Stimulated activated CD4-positive, alpha-beta T cell treated with anti-CD3 and anti-CD28 coated beads, Interleukin-4, amount 100 ng/mL, for 48 hours (primary cell): ENCODE measurements around the gene GK2.

ENCODE experiments used
- DNase-seq, 2 donors: peaks; one replicate each; pipeline ENCODE4 v3.0.0-alpha.2; 2020; ENCODE audit warnings: low read depth in 2 of 2

Gene GK2

DNA sequence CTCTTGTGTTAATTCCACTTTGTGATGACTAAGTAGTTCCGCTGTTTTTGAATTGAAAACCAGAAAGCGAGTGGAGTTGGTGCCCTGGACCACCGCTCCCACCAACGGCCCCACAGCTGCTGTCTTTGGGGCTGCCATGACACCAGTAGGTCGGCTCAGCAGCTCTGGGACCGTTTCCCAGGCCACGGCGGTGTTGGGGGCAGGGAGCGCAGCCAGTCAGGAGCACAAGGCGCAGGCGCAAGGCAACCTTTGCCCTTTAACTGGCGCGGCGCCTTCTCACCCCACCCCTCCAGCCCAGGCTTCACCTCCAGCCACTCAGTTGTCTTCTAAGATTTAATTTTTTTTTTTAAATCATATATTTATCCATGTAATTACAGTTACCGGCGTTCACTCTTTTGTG lies at the start of gene GK2:
Gene GK2 (minus strand): TSS at position 166 of the 400 bp plus-strand sequence. CDS start 28 bp downstream, at position 138.
- DNase-seq = no peak

DNA sequence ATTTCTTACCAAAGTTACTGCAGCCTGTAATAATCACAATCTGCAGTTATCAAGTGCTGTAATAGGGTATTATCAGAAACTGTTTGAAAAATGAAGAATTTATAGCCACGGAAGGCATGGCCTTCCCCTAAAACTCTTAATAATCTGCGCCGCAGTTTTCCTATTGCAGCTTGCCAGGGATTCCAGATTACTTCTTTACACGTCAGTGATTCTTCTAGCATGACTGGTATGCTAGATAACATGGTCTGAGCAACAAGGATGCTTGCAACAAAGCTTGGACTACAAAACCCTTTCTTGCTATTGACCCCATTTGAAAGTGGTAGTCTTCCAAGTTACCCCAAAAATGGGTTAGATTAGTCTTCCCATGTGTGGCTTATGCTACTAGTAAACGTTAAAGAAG lies 47.2 kb upstream of the GK2 start:
- no peak for DNase-seq

DNA sequence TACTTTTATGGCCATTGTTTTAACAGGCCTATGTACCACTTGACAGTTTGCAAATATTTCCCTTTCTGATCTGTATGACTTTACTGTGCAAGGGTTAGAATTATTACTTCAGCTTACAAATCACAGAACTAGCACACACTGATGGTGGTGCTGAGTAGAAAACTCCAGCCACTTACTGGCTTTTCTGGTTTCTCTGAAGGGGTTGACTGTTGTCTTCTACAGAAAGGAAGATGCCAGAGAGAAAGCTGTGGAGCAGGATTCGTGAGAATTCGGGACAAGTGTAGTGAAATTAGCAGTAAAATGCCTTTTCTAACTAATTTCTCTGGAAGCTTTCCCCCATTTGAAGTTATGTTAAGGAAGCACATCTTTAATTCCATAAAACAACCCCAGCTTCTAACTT lies 46.6 kb upstream of the GK2 start:
- DNase-seq = no peak

DNA sequence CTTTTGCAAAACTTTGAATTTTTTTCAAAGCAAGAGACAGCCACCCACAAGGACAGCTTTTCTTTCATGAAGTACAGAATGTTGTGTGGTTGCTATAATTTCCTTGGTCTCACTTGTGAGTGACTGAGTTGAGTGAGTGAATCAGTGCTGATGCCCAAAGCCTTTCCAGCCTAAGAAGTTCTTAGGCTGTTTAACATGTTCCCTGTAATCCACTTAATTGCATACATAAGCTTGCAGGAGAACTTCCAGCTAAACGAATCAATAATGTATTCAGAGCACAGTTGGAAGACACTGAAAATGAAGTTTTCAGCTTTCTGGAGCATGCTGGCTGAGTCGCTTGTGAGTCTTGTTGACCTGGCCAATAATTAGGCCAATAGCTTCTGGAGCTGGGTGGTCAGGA lies 42.0 kb upstream of the GK2 start:
- no peak for DNase-seq

DNA sequence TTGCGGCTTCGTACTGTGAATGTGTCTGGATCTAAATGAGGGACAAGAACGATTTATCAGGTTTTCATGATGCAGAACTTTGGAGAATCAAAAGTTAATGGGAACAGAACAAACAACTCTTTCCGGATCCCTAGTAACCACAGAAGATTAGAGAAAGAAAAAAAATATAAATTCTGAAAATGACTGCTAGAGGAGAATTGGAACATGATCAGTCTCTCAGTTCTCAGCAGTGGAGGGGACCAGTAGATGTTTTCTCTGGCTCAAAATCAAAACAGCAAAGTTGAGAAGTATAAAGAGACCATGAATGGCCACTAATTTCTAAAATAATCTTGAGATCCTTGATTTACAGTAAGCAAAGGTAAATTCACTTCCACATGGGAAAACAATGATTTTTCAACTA lies 38.1 kb upstream of the GK2 start:
- no peak for DNase-seq

DNA sequence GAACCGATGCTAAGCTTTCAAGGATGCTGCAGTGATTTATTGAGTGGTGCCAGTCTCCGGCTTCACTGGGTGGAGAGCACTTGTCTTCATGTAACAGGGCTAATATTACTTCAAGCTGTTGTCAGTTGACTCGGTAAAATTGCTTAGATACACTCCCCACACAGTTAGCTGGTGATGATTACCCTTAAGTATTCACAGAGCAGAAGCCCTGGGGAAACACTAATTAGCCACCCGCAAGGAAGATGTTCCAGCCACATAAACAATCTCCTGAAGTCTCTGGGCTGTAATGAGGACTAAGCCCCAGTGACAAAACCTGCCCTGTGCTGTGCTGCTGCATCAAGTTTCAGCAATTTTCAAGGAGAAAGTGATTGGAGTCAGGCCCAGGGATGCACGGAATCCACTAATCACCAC lies 37.3 kb upstream of the GK2 start:
- DNase-seq = no peak

DNA sequence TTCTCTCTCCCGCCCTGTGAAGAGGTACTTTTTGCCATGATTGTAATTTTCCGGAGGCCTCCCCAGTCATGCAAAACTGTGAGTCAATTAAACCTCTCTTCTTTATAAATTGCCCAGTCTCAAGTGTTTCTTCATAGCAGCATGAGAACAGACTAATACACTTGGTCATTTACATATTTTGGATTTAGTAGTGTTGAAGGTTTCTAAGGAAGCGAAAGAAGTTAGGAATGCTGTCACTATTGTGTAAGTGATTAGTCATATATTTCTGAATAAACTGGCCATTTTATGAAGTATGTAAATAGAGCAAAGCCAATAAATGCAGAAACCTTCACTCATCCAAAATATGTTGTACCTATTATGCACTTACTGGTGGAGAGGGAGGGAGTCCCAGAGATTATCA lies 34.4 kb upstream of the GK2 start:
- DNase-seq = no peak

DNA sequence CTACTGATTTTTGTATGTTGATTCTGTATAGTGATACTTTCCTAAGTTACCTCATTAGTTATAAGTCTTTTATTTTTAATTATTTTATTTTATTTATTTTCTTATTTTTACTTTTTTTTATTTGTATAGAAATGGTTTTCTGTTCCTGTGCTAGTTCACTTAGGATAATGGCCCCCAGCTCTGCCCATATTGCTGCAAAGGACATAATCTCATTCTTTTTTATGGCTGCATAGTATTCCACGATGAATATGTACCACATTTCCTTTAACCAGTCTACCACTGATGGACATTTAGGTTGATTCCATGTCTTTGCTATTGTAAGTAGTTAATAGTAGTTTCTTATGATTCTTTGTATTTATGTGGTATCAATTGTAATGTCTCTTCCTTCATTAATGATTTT lies 31.5 kb upstream of the GK2 start:
- DNase-seq = no peak

DNA sequence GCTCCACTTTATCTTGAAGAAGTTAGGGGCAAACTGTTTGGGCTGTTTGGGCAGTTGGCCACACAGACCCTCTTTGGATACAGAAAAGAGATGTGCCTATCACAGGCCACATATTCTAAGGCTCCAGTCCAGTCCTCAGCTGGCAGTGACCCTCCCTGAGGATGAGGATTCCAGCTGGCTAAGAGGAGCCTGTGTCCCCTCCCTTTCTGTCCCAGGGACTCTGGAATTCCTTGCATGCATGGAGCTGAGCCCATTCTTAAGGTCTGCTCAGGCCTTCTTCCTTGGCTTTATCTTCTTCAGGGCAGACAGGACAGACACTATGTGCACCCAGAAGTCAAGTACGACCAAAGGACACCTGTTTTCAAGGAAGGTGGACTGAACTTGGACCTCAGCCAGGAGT lies 23.8 kb upstream of the GK2 start:
- DNase-seq = no peak

DNA sequence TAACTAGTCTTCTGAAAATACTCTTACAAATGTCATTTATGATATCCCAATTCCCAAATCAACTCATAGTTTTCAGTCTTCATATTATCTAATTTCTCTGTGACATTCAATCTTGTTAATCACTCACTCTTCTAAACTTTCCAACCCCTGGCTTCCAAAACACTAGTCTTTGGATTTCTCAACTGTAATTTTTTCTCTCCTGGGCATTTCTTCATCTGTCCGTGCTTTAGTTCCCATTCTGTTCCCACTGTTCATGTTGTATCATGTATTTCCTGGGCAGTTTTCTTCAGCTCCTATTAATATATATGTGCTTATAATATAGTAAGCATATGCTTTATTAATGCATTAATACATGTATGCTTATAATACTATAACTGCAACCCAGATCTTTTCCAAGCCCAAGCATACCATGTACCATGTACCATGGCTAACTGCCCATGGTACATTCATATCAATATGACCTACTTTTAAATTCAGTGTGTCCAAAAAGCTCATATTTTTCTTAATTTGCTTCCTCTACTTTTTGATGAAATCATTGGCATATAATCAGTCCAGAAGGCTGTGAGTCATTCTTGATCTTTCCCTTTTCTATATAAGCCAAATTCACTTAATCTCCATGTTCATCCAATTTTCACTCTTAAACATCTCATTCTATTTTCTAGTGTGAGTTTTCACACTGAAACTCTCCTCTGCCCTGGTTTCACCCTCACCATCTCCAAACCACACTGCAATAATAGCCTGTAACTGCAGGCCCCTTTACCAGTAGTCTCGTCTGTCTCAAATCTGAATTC lies 21.3 kb upstream of the GK2 start:
- no peak for DNase-seq

DNA sequence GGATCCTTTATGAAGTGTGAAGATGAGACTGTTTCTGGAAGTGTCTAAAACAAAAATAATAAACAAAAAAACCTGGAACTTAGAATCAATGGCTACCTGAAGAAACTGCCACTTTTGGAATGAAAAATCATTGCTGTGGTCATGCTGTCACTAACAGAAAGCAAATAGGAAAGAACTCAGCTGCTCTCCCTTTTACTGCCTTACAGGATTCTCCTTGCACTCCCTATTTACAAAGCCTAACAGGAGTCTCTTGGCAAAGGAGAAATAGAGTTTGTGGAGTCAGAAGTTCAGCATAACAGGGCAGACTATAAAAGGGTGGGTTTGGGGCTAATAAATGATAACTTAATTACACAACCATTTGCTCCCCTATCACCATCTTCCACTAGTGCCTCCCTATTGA lies 19.0 kb upstream of the GK2 start:
- no peak for DNase-seq

DNA sequence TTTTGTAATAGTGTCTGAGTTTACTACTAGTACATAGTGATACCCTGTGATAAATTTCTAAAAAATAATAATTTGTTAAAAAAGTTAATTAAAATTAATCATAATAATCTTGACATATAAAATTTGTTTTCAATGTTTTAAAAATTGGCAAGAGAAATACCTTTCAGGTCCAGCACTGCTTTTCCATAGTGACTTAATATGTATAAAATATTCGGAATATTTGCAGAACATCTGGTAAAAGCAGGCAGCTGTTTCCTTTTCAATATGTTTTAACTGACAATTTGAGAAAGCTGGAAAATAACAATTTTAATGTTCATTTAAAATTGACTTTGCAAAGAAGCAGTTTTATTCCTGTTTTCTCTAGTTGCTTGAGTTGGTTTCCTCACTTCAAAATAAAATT lies 17.6 kb upstream of the GK2 start:
- DNase-seq = no peak

DNA sequence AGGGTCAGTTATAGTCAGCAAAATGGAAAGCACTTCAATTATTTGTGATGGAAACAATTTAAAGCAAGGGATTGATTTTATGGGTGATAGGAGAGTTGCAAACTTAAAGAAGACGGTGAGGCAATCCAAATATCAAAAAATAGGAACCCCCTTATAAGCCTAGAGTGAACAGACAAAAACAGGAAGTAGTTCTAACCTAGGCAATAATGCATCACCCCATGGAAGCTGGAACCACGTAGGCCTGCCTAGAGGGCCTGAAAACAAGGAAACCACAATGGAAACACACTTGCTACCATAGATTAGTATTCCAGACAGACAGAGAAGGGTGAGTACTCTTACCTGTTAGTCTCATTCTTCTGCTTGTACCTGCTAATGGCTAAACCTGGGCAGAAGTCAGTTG lies 13.5 kb upstream of the GK2 start:
- no peak for DNase-seq

DNA sequence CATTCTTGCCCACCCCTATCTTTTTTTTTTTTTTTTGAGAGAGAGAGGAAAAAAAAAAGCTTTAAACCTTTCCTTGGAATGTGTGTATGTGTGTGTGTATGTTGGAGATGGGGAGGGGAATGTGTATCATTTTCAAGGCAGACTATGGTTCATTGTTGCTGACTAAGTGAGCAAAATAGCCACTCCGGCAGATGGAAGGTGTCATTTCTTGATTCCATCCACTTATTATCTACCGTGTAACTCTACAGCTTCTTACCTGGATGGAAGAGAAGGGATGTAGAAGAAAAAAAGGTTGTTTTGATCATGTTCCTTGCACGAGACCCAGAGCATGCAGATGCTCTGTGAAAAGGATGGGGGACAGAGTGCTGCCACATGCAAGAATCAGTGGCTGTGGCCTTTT lies 5.9 kb upstream of the GK2 start:
- no peak for DNase-seq

DNA sequence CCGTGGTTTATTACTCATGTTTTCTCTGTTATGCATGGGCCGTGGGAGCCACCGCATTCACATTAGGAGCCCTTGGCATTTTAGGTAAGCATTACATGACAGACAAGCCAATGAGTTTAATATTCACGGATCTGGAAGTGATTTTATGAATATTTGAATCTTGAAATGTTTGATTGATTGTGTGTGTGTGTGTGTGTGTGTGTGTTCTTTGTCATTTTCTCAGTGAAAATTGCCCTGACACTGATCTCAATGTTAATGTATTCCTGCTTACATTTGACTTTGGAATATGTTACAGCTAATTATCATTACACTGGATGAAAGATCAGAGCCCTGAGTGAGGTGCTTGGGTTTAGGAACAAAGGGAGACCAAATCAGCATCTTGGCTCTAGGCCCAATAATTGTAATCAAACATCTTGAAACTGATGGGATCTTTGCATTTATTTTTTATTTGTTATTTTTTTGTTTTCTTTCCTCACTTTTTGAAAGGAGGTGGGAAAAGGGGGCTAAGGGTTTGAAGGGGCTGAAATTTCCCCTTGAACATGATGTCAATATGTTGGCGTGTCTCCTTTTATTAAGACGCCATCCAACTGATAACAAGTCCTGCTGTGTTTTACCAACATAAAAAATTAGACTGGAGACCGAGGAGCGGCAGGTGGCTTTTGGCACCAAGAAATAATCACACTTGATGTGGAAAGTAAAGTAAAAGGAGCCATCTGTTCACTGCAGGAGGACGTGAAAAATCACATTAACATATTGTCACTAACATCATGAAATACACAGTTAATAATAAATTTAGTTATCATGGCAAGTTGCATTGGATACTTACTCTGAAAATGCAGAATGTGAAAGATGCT lies 5.2 kb upstream of the GK2 start:
- DNase-seq = no peak

DNA sequence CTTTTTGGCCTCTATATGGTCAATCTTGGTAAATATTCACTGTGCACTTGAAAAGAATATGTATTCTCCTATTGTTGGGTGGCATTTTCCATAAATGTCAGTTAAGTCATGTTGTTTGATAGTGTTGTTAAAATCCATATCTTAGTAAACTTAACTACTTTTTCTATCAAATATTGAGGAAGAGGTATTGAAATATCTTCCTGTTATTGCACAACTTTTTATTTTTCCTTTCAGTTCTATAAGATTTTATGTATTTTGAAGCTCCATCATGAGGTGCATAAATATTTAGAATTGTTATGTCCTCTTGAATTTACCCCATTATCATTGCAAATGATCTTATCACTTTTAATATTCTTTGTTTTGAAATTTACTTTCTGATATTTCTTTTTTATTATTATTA lies 3.4 kb downstream of the GK2 start:
- no peak for DNase-seq

DNA sequence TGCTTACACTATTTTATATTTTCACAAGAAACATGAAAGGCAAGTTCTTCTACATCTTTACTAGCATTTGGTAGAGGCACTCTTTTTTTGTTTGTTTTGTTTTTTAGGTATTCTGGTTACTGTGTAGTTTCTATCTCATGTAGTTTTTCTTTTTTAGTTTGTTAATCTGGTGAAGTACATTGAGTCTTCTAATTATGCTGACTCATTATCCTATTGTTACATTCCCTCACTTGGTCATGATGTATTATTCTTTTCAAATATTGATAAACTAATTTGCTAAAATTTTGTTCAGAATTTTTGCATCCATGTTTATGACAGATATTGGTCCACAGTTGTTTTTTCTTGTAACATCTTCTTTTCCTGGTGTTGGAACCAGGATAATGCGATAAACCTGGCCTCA lies 4.7 kb downstream of the GK2 start:
- no peak for DNase-seq

DNA sequence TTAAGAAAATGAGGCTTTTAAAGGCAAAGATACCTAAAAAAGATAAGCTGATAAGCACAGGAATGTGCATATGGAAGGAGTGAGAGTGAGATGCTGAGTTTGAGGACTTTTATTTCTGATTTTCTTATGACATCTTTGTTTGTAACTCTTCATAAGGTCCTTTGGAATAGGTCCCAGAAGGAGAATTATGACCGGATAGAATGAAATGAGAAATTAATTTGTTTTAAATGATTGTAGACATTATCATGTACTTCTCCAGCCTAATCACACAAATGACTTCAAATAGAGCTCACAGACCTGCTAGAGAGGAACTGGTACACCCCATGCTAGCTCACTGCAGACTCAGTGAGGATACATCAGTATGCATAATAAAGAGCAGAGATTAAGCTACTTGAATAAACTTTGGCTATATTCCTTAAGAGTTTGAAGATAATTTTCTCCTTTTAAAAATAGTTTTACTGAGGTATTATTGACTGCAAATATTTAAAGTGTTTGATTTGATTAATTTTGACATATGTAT lies 5.6 kb downstream of the GK2 start:
- no peak for DNase-seq

DNA sequence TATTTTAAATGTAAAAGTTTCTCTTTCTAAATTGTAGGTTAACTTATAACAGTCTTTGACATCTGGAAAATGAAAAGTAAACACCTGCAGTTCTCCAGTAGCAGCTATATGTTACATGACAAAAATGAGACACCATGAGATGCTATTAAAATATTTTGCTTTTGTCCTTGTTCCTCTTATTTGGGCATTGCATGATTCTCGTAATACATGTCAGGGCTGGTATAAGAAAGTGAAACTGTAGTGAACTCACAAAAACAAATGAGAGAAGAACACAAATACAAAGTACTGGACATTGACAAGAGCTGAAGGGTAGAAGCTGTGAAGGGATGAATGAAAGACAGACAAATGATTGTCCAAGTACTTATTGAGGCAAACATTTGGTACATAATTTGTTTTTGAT lies 9.0 kb downstream of the GK2 start:
- DNase-seq = no peak

DNA sequence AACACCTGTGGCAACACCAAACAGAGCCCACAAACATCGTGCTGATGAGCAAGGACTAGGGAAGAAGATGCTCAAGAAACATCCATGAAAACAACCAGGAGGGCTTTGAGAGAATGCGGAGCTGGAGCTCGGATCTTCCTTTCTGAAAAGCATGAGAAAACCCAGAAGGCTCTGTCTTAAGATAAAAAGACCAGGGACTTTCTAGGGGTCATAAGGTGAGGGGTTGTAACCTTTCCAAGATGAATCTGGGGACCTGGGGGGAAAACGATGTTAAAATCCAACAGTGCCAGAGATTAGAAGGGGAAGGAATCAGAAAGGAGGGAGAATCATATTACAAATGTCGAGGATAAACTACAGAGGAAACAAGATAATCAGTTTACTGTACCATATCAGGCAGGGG lies 10.1 kb downstream of the GK2 start:
- DNase-seq = no peak

DNA sequence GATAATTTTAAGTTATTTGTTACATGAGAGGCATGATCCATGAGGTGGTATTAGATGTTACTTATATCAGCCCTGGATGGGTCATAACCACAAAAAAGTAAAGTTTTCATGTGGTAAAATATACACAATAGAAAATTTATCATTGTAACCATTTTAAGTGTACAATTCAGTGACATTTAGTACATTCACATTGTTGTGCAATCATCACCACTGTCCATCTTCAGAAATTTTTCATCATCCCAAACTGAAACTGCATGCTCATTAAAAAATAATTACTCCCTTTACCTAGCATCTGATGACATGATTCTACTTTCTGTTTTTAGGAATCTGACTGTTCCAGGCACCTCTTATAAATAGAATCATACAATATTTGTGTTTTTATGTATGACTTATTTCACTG lies 11.2 kb downstream of the GK2 start:
- no peak for DNase-seq

DNA sequence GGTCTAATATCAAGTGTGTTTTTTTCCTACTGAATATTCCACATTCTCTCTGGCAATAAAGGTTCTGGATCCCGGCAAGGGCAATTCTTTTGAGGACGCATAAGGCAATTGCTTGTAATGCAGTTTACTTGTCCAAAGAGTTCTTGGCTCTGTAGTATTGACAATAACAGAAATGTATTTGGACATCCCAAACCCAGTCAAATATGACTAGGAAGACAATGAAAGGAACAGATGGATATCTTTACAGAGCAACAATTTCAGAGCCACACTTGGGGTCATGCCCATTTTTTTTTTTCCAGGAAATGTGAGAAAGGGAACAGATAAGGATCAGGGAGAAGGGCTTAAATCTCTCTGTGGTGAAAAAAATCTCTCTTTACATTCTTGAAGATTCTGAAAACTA lies 12.2 kb downstream of the GK2 start:
- no peak for DNase-seq

DNA sequence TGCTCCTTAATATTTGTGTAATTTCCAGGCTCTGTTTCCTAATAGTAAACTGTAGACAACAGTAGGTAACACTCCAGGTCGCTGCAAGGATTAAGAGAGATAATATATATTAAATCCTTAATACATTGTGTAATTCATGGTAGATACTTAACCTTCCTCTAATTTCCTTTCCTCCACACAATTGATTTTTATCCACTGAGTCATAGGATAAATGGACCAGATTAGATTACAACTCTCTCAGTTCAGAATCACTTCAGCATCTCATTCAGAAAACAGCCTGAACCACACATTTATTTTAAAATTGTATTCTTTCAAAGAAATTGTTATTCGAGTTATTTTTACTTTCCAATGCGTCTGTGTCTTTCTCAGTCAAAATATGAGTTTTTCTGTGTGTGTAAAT lies 17.1 kb downstream of the GK2 start:
- no peak for DNase-seq
